Measurements from ENCODE around the gene CHKA.

DNA sequence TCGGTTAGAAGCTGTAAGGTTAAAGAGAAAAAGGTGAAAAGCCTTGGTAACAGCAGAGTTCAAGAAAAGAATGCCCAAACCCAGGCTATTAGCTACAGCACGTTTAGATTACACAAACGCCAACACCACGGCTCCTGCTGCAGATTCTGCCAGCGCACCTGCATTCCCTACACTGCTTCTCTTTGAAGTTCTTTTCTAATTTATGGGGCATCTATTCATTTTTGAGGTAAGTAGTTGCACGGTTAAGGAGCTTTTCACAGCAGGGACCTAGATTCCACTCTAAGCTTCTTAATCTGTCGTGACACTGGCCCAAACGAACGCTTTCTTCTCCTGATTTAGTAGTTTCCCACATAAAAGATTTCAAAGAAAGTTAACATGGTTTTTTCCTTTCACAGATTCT is 38.0 kb upstream of the CHKA start:
- TF ChIP-seq, protein P1, sequence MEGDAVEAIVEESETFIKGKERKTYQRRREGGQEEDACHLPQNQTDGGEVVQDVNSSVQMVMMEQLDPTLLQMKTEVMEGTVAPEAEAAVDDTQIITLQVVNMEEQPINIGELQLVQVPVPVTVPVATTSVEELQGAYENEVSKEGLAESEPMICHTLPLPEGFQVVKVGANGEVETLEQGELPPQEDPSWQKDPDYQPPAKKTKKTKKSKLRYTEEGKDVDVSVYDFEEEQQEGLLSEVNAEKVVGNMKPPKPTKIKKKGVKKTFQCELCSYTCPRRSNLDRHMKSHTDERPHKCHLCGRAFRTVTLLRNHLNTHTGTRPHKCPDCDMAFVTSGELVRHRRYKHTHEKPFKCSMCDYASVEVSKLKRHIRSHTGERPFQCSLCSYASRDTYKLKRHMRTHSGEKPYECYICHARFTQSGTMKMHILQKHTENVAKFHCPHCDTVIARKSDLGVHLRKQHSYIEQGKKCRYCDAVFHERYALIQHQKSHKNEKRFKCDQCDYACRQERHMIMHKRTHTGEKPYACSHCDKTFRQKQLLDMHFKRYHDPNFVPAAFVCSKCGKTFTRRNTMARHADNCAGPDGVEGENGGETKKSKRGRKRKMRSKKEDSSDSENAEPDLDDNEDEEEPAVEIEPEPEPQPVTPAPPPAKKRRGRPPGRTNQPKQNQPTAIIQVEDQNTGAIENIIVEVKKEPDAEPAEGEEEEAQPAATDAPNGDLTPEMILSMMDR (IDR thresholded peaks at IDR 0.05; ENCODE audit: insufficient read depth, low read length) = no peak
- TF ChIP-seq POLR2AphosphoS5 (IDR thresholded peaks at IDR 0.05; ENCODE audit: low read depth) (no peak), SPI1 (IDR thresholded peaks at IDR 0.05; ENCODE audit: borderline replicate concordance, low read depth) (no peak)

All from HL-60 (cell line).